IPS-NIHi7 (cell line): Measurements from ENCODE around the gene ZFPM1.
"Not testable (repeated sequence)": the region's sequence is repeated elsewhere in the genome, so short reads cannot be mapped to it uniquely, and the experiment has no call there.

ENCODE experiments used
- DNase-seq: peaks from one replicate; pipeline ENCODE4 v3.0.0; 2012; ENCODE audit warnings: mixed read lengths; ENCODE audit errors: extremely low spot score

Gene ZFPM1

DNA sequence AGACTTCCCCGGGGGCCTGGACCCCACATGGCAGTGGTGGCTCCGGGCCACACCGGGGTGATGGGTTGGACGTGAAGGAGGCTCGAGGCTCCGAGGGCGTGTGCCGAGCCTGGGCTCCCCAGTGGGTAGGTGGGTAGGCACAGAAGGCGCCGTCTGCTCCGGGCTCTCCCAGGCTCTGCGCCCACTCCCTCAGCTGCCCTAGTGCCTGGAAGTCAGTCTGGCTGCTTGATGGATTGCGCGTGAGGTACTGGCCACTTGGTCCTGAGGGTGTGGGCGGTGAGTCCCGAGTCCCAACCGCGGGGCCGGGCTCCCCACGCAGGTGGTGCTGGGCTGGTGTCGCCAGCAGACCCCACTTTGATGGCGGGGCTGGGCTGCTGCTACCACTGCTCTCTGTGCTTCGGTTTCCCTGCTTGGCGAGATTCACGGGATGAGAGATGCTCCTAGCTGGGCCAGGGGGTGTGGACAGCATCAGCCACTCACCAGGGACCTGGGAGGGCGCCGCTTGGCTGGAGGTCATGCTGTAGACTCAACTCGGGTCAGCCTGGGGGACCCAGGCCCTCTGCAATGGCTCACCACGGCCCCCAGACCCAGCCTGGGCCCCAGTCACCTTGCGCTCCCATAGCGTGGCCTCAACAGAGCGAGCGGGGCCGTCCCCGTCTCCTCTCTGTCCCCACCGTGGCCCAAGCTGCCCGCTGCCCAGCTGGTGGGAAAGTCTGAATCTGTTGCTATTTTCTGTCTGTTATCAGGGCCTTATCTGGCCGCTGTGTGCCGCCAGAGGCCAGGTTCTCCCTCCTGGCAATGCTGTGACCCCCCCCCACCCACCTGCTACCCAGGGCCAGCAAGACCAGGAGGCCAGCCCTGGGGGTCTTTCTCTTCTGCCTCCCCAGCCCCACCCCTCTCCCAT lies 26.1 kb downstream of the ZFPM1 start:
- no peak for DNase-seq

- no peak for DNase-seq
Measured at GRCh38 chr16:88479793-88480760, 27.0 kb downstream of the ZFPM1 start.

DNA sequence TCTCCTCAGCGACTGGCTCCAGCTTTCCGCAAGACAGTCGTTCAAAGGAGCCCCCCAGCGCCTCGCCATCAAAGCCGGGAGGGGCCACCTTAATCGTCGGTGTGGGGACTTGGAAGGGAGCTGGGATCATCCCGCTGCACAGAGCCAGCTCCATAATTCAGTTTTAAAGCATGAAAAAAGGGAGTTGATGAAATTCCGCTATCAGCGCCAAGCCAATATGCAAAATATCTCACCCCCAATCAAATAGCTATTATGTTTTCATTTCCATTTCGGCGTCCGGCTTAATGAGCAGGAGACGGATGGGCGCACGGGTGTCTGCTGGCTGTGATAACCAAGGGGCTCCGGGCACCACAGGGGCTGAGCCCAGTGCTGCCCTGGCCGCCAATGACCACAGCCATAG lies 27.7 kb downstream of the ZFPM1 start:
- DNase-seq = no peak

DNA sequence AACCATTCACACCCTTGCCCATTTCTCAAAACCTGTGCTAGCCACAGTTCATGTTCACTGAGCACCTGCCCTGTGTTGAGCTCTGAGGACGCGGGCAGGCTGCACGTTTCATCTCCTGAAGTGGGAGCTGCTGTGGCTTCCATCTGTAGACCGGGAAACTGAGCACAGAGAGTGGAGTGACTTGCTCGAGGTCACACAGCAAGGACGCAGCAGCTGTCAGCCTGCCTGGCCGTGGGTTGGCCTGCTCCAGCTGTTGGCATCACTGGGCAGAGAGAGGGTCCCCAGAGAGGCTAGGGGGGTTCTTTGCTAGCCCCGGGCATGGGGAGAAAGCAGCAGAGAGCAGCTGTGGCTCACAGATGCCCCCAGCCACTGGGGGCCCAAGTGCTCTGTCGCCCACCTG lies 28.8 kb downstream of the ZFPM1 start:
- no peak for DNase-seq

DNA sequence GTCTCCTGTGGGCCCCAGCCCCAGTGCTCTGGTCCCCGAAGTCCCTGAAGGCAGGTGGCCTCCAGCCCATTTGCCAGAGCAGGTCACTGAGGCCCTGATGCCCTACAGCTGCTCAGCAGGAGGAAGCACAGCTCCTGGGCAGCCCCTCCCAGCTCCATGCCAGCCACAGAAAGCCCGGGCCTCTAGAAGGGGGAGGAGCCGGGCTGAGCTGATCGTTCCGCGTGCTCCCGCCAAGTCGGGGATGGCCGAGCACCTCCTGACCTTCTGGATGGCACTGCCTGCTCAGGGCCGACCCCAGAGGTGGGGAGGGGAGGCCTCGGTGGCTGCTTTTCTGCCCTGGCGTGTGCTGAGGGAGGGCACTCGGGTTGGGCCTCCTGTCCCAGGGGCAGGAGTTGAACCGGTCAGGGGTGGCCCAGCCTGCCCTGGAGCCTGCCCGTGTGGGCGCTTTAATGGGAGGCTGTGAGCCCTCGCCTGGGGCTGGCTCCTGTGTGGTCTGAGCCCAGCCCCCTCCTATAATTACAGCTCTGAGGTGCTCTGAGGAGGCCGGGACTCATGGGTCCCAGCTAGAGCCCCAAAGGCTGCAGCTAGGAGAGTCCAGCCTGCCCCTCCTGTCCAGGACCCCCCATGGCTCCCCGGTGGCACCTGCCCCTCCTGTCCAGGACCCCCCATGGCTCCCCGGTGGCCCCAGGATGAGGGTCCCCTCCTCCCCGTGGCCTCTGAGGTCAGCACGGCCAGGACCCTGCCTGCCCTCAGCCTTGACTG lies 29.7 kb downstream of the ZFPM1 start:
- DNase-seq = no peak

DNA sequence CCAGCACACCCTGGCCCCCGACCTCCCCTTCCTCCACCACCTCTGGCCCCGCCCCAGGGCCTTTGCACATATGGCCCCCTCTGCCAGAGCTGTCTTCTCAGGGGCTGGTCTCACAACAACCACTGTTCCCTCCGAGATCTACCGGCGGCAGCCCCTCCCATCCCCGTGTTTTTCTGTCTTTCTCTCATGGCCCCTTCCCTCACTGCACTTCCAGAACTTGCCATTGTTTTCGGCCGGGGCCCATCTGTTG lies 30.2 kb downstream of the ZFPM1 start:
- DNase-seq = no peak

GRCh38 chr16:88484505-88485365 lies 31.7 kb downstream of the ZFPM1 start:
- DNase-seq = no peak

GRCh38 chr16:88485366-88485741 lies 32.3 kb downstream of the ZFPM1 start:
- not testable (repeated sequence) for DNase-seq

- DNase-seq = no peak
Measured at GRCh38 chr16:88486398-88487123, 33.5 kb downstream of the ZFPM1 start.

DNA sequence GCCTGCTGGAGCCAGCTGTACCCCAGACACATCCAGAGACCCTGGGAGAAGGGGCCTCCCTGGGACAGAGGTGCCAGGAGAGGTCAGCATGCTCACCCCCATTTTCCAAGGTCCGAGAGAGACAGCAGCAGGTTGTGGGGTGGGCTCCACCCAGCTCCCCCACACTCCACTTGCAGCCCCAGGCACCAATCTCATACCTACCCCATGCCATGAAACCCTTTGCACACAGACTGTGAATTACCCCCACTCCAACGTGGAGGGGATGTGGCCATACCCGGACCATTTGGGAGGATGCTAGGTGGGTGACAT lies 34.0 kb downstream of the ZFPM1 start:
- DNase-seq = no peak

- no peak for DNase-seq
Measured at GRCh38 chr16:88487920-88488851, 35.1 kb downstream of the ZFPM1 start.

DNA sequence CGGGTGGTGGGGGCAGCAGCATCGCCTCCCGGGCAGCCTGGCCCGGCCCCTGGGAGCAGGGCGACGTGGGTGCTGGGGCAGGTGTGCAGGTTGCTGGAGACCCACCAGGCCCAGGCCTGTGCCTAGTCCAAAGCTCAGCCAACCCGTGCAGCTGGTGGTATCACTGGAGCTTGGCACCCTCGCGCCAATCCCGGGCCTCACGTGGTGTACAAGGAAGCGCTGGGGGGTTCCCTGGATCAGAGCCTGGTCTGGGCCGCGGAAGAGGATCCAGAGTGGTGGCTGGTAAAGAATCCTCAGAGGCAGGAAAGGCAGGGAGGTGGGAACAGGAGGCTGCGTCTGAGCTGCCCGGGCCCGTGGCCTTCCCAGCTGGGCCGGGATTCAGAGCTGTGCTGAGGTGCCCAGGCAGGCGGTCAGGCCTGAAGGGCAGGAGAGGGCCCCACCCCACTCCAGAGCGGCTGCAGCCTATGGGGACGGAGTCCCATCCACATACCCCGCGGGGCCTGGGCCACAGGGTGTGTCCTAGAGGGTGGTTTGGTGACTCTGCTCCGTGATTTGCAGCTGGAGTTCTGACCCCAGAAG lies 36.2 kb downstream of the ZFPM1 start:
- DNase-seq = no peak

DNA sequence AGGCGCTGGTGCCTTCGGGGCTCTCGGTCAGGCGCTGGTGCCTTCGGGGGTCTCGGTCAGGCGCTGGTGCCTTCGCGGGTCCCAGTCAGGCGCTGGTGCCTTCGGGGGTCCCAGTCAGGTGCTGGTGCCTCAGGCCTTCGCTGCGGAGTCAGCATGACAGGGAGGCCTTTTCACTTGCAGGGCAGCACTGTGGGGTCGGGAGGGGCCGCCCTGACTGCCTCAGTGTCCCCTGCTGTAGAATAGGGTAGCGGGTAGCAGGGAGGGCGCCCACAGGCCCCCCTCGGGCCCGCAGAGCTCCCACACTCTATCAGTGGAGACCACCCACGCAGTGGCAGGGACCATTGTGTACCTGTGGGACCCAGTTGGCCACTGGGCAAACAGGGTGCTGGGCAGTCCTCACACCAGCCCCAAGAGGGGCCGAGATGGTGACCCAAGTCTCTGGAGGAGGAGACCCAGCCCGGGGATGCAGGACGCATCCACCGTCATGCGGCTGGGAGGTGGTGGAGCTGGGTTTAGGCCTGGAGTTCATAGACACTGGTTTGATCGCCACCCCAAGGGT lies 38.0 kb downstream of the ZFPM1 start:
- no peak for DNase-seq

DNA sequence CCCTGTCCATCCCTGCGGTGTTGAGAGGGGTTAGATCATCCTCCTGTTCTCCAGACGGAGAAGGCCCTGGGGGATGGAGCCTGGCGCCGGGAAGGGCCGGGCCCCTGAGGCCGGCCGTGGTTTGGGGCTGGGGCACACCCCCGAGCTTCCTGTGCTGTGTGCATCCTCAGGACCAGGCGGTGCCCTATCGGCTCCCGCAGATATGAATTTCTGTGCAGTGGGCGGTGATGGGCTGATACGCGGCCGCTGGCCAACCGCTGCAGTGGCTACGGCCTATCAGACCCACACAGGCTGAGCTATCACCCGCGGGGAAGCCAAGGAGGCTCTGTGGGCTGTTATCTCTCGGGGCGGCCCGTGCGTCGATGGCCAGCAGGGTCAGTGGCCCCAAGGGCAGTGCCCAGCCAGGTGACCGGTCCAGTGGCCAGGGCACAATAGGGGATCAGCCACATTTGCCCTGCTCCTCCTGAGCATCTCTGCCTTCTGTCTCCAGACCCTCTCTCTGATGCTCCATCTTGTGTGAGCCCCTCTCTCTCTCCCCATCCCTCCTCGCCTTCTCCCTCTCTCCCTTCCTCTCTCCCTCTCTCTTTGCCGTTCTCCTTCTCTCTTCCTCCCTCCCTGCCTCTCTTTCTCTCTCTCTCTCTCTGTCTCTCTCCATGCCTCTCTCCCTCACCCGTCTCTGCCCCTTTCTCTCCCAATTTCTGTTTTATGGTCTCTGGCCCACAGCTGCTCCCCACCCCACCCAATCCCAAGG lies 38.7 kb downstream of the ZFPM1 start:
- DNase-seq = no peak

- DNase-seq = no peak
Measured at GRCh38 chr16:88493879-88494278, 40.8 kb downstream of the ZFPM1 start.

DNA sequence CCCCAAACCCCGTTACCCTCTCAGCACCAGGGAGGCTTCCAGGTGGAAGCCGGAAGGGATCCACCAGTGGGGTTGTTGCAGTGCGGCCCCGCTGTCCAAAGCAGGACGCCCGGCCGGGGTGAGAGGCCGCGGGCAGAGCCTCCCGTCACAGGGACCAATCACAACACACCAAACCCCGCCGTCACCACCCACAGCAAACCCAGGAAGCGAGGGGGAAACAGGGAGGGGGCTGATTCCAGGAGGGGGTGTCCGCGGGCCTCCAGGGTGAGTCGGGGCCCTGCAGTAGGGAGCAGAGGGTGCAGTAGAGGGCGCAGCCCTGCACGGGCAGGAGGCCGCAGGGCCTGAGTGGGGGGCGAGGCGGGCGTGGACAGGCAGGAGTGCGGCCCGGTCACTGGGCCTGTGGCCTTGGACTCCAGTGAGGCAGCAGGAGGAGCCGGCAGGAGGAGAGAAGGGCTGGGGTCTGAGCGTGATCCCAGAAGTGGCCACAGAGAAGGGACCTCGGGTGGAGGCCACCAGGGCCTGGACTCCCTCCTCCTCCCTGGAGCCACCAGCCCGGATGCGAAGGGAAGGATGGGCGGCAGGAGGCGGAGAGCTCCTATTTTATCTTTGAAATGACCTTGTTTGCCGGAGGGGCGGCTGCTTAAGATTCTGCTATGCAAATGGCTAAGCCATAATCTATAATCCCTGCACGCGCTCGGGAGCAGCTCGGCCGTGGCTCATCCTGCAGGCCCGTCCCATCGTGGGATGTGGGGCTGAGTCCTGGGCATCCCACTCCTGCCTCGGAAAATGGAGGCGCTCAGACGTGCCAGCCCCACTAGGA lies 41.5 kb downstream of the ZFPM1 start:
- DNase-seq = no peak

DNA sequence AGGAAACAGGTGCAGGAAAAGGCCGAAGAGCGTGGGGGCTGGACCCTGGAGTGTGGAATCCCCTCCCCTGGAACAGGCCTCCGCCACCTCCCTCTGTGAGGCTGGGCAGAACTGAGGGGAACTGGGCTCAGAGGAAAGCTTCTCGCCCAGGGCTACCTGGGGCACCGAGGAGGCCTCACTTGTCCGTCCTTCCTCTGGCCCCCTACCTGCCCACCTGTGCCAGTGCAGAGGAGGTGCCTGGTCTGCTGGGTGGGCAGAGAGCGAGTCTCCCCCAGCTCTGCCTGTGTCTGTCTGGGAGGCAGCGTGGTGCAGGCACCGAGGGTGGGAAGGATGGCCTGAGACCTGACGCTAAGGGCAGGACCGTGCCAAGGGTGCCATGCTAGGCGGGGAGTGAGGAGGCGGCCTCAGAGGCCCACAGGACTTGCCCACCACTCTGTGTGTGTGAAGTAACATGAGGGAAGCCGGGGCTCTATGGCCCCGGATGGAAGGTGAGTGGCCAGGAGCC lies 42.2 kb downstream of the ZFPM1 start:
- DNase-seq = no peak
